ENCODE data around the gene SLC6A13. TPM values are rescaled to one million over a fixed set of nuclear protein-coding genes. Genes with fewer than 3 reads are reported as not detected.
A peak's percentile ranks its signal among the peaks of the same experiment; 100 is the strongest.

Gene SLC6A13
- total and polyA plus RNA-seq, 4 donors: 0.90 TPM; not detected in 3

- Histone ChIP-seq H3K4me1 (ENCODE audit: control insufficient read depth in 1 of 2, insufficient read depth in 2 of 2, low read length in 2 of 2) (no peaks in the 10 kb centered on the region), H3K36me3 (ENCODE audit: control insufficient read depth in 1 of 2, insufficient read depth in 2 of 2, low read length in 1 of 2) (no peaks in the 10 kb centered on the region), H3K27ac (ENCODE audit: low read depth in 1 of 2, low read length in 2 of 2) (no peak overlapping the region), H3K9me3 (ENCODE audit: control insufficient read depth, low read length) (no peaks in the 10 kb centered on the region), H3K27me3 (ENCODE audit: control insufficient read depth in 1 of 2, insufficient read depth in 2 of 2, low read length in 1 of 2) (no peaks in the 10 kb centered on the region), H3K4me3 (ENCODE audit: low read length in 2 of 2) (no peak overlapping the region)
- intact Hi-C loops (cut with DNase I): no loop called here
- DNase-seq: no peak
- 92 to 93% methylated on average over 15 of the region's 15 CpGs for WGBS, 2 donors
- ATAC-seq (ENCODE audit: low FRiP score): no peak
Observed at GRCh38 chr12:195951-196350, 66.7 kb downstream of the SLC6A13 start.

- ATAC-seq (ENCODE audit: low FRiP score) (no peak), DNase-seq (no peak)
- no peaks in the 10 kb centered on the region for H3K4me1 ChIP-seq (ENCODE audit: control insufficient read depth in 1 of 2, insufficient read depth in 2 of 2, low read length in 2 of 2)
- H3K27me3 ChIP-seq (ENCODE audit: control insufficient read depth in 1 of 2, insufficient read depth in 2 of 2, low read length in 1 of 2): no peaks in the 10 kb centered on the region
- H3K36me3 ChIP-seq (ENCODE audit: control insufficient read depth in 1 of 2, insufficient read depth in 2 of 2, low read length in 1 of 2): no peaks in the 10 kb centered on the region
- WGBS, 2 donors: 69 to 72% methylated on average over 5 of the region's 5 CpGs
- intact Hi-C loops (cut with DNase I): no loop called here
- H3K9me3 ChIP-seq (ENCODE audit: control insufficient read depth, low read length): no peaks in the 10 kb centered on the region
- H3K4me3 ChIP-seq (ENCODE audit: low read length in 2 of 2): no peak overlapping the region
- no peak overlapping the region for H3K27ac ChIP-seq (ENCODE audit: low read depth in 1 of 2, low read length in 2 of 2)
Observed at GRCh38 chr12:195156-195555, 67.5 kb downstream of the SLC6A13 start.

GRCh38 chr12:194276-194675 lies 68.4 kb downstream of the SLC6A13 start:
- no peaks in the 10 kb centered on the region for H3K4me1 ChIP-seq (ENCODE audit: control insufficient read depth in 1 of 2, insufficient read depth in 2 of 2, low read length in 2 of 2)
- H3K4me3 ChIP-seq (ENCODE audit: low read length in 2 of 2): no peak overlapping the region
- 80 to 84% methylated on average over 7 of the region's 7 CpGs for WGBS, 2 donors
- ATAC-seq (ENCODE audit: low FRiP score) (no peak), DNase-seq (no peak)
- no peaks in the 10 kb centered on the region for H3K27me3 ChIP-seq (ENCODE audit: control insufficient read depth in 1 of 2, insufficient read depth in 2 of 2, low read length in 1 of 2)
- intact Hi-C loops (cut with DNase I): no loop called here
- no peak overlapping the region for H3K27ac ChIP-seq (ENCODE audit: low read depth in 1 of 2, low read length in 2 of 2)
- no peaks in the 10 kb centered on the region for H3K36me3 ChIP-seq (ENCODE audit: control insufficient read depth in 1 of 2, insufficient read depth in 2 of 2, low read length in 1 of 2)
- H3K9me3 ChIP-seq (ENCODE audit: control insufficient read depth, low read length): no peaks in the 10 kb centered on the region

- H3K4me3 ChIP-seq (ENCODE audit: low read length in 2 of 2): no peak overlapping the region
- no peaks in the 10 kb centered on the region for H3K9me3 ChIP-seq (ENCODE audit: control insufficient read depth, low read length)
- no peaks in the 10 kb centered on the region for H3K36me3 ChIP-seq (ENCODE audit: control insufficient read depth in 1 of 2, insufficient read depth in 2 of 2, low read length in 1 of 2)
- no peak for DNase-seq
- H3K27me3 ChIP-seq (ENCODE audit: control insufficient read depth in 1 of 2, insufficient read depth in 2 of 2, low read length in 1 of 2): no peaks in the 10 kb centered on the region
- intact Hi-C loops (cut with DNase I): no loop called here
- 19 to 26% methylated on average over 9 to 10 of the region's 10 CpGs for WGBS, 2 donors
- no peak for ATAC-seq (ENCODE audit: low FRiP score)
- no peaks in the 10 kb centered on the region for H3K4me1 ChIP-seq (ENCODE audit: control insufficient read depth in 1 of 2, insufficient read depth in 2 of 2, low read length in 2 of 2)
- H3K27ac ChIP-seq (ENCODE audit: low read depth in 1 of 2, low read length in 2 of 2): no peak overlapping the region
Observed at GRCh38 chr12:193261-193660, 69.4 kb downstream of the SLC6A13 start.

- Histone ChIP-seq H3K4me1 (ENCODE audit: control insufficient read depth in 1 of 2, insufficient read depth in 2 of 2, low read length in 2 of 2) (no peaks in the 10 kb centered on the region), H3K9me3 (ENCODE audit: control insufficient read depth, low read length) (no peaks in the 10 kb centered on the region), H3K27ac (ENCODE audit: low read depth in 1 of 2, low read length in 2 of 2) (no peak overlapping the region), H3K27me3 (ENCODE audit: control insufficient read depth in 1 of 2, insufficient read depth in 2 of 2, low read length in 1 of 2) (no peaks in the 10 kb centered on the region), H3K4me3 (ENCODE audit: low read length in 2 of 2) (no peak overlapping the region), H3K36me3 (ENCODE audit: control insufficient read depth in 1 of 2, insufficient read depth in 2 of 2, low read length in 1 of 2) (no peaks in the 10 kb centered on the region)
- intact Hi-C loops (cut with DNase I): no loop called here
- no peak for ATAC-seq (ENCODE audit: low FRiP score)
- no peak for DNase-seq
- WGBS, 2 donors: 36 to 39% methylated on average over 3 of the region's 3 CpGs
Observed at GRCh38 chr12:191541-191940, 71.1 kb downstream of the SLC6A13 start.

GRCh38 chr12:190881-191280 lies 71.8 kb downstream of the SLC6A13 start:
- no peak for DNase-seq
- ATAC-seq (ENCODE audit: low FRiP score): no peak
- 87 to 92% methylated on average over 8 of the region's 8 CpGs for WGBS, 2 donors
- H3K36me3 ChIP-seq (ENCODE audit: control insufficient read depth in 1 of 2, insufficient read depth in 2 of 2, low read length in 1 of 2): no peaks in the 10 kb centered on the region
- H3K4me3 ChIP-seq (ENCODE audit: low read length in 2 of 2): no peak overlapping the region
- intact Hi-C loops (cut with DNase I): no loop called here
- no peak overlapping the region for H3K27ac ChIP-seq (ENCODE audit: low read depth in 1 of 2, low read length in 2 of 2)
- no peaks in the 10 kb centered on the region for H3K9me3 ChIP-seq (ENCODE audit: control insufficient read depth, low read length)
- H3K4me1 ChIP-seq (ENCODE audit: control insufficient read depth in 1 of 2, insufficient read depth in 2 of 2, low read length in 2 of 2): no peaks in the 10 kb centered on the region
- H3K27me3 ChIP-seq (ENCODE audit: control insufficient read depth in 1 of 2, insufficient read depth in 2 of 2, low read length in 1 of 2): no peaks in the 10 kb centered on the region

GRCh38 chr12:189622-189962 lies 73.0 kb downstream of the SLC6A13 start:
- no peak overlapping the region for H3K4me3 ChIP-seq (ENCODE audit: low read length in 2 of 2)
- 66 to 76% methylated on average over 6 of the region's 6 CpGs for WGBS, 2 donors
- intact Hi-C loops (cut with DNase I): no loop called here

GRCh38 chr12:188910-189621 lies 73.6 kb downstream of the SLC6A13 start:
- Histone ChIP-seq H3K27ac (ENCODE audit: low read depth in 1 of 2, low read length in 2 of 2) (no peak overlapping the region), H3K4me1 (ENCODE audit: control insufficient read depth in 1 of 2, insufficient read depth in 2 of 2, low read length in 2 of 2) (no peaks in the 10 kb centered on the region), H3K36me3 (ENCODE audit: control insufficient read depth in 1 of 2, insufficient read depth in 2 of 2, low read length in 1 of 2) (no peaks in the 10 kb centered on the region), H3K4me3 (ENCODE audit: low read length in 2 of 2) (peak overlapping the region in 1 of 2 donors; percentile 16), H3K9me3 (ENCODE audit: control insufficient read depth, low read length) (no peaks in the 10 kb centered on the region), H3K27me3 (ENCODE audit: control insufficient read depth in 1 of 2, insufficient read depth in 2 of 2, low read length in 1 of 2) (no peaks in the 10 kb centered on the region)
- ATAC-seq (ENCODE audit: low FRiP score) (peak; percentile 82), DNase-seq (peak in 1 of 2 donors; percentile 61)
- intact Hi-C loops (cut with DNase I): no loop called here
- 7 to 14% methylated on average over 15 to 52 of the region's 52 CpGs for WGBS, 2 donors

More at GRCh38 chr12:189622-189962, 73.0 kb downstream of the SLC6A13 start:
- no peak overlapping the region for H3K27ac ChIP-seq (ENCODE audit: low read depth in 1 of 2, low read length in 2 of 2)
- H3K4me1 ChIP-seq (ENCODE audit: control insufficient read depth in 1 of 2, insufficient read depth in 2 of 2, low read length in 2 of 2): no peaks in the 10 kb centered on the region
- H3K36me3 ChIP-seq (ENCODE audit: control insufficient read depth in 1 of 2, insufficient read depth in 2 of 2, low read length in 1 of 2): no peaks in the 10 kb centered on the region
- ATAC-seq (ENCODE audit: low FRiP score): no peak
- no peak for DNase-seq
- no peaks in the 10 kb centered on the region for H3K9me3 ChIP-seq (ENCODE audit: control insufficient read depth, low read length)
- H3K27me3 ChIP-seq (ENCODE audit: control insufficient read depth in 1 of 2, insufficient read depth in 2 of 2, low read length in 1 of 2): no peaks in the 10 kb centered on the region

All from aorta (tissue), 5 donors.